Stimulated activated naive CD4-positive, alpha-beta T cell (primary cell): ENCODE results near the gene PDCD1LG2.
"Not testable (repeated sequence)": the region's sequence is repeated elsewhere in the genome, so short reads cannot be mapped to it uniquely, and the experiment has no call there.

Source experiments
- DNase-seq, 6 experiments: peaks; one replicate each; lab custom pipeline; 2025; lab: John Stamatoyannopoulos, UW

Gene PDCD1LG2

GRCh38 chr9:5493679-5494511 is 16.4 kb upstream of the PDCD1LG2 start:
- no peak for DNase-seq

GRCh38 chr9:5494765-5495164 is 15.6 kb upstream of the PDCD1LG2 start:
- not testable (repeated sequence) for DNase-seq

- DNase-seq = no peak
Observed at GRCh38 chr9:5499157-5499556, 11.2 kb upstream of the PDCD1LG2 start.

GRCh38 chr9:5499889-5500398 is 10.4 kb upstream of the PDCD1LG2 start:
- no peak for DNase-seq

- DNase-seq = no peak
Observed at GRCh38 chr9:5500441-5501235, 9.7 kb upstream of the PDCD1LG2 start.

- no peak for DNase-seq
Observed at GRCh38 chr9:5502553-5502952, 7.8 kb upstream of the PDCD1LG2 start.

DNA sequence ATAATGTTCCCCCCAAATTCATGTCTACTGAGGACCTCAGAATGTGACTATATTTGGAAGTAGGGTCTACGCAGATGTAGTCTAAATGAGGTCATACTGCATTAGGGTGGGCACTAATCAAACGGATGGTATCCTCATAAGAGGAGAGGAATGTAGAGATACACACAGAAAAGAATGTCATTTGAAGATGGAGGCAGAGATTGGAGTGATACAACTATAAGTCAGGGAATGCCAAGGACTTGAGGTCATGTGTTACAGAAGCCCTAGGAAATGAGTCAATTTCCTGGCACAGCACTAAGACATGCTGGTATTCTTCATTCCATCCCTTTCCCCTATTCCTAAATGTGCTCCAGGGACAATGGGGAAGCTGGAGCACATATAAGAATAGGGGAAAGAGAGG is 758 bp upstream of the PDCD1LG2 start:
- no peak for DNase-seq

GRCh38 chr9:5510989-5511388 is 658 bp downstream of the PDCD1LG2 start:
- no peak for DNase-seq

GRCh38 chr9:5511476-5511875 is 1.1 kb downstream of the PDCD1LG2 start:
- DNase-seq = no peak

DNA sequence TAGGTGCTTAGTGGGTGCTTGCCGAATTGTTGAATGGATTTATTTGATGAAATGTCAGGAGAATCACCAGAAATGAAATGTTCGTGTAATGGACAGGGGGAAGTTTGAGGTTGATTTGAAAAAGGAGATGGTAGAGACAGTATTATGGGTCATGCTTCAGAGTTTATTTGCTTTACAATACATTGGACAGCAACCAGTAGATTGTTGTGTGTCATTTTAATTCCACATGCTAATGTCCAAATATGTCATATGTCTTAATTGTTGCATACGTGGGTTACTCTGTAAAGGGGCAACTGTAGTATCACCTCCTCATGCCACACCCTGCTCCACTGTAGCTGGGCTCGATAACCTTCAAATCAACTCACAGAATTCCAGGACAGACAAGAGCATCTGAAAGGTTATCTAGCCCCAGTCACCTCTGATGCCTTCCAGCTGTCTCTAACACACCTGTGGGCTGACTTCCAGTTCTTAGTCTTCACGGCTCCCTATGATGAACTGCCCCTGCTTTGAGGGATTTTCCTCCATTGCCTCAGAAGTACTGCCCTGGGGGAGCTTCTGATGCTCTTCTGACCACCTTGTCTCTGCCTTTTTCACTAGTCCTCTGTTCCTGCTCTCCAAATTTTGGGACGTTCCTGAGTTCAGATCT is 1.7 kb downstream of the PDCD1LG2 start:
- no peak for DNase-seq

GRCh38 chr9:5512658-5513452 is 2.5 kb downstream of the PDCD1LG2 start:
- no peak for DNase-seq

DNA sequence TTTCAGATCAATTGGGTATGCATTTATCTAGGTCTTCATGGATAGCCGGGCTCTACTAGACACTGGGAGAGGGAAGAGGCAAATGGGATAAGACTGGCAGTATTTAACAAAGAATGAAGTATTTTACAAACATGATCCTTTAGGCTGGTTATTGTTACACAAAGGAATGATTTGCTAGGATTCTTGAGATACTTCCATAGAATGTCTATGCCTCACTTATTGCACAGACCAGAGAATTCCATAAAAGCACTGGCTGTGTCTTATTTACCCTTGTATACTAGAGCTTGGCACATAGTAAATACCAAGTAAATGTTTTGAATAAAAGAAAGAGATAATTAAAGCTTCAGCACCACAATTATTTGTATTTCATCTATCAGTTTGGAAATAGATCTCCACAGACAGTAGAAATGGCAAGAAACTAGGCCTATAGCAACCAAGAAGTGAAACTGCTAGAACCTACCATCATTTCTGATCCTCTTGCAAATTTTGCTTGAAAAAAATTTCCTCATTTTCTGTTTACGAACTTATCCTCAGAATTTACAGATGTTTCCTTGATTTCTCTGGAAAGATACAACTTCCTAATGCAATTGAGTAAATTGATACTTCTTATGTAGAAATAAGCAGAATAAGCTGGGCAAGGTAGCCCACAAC is 3.8 kb downstream of the PDCD1LG2 start:
- no peak for DNase-seq

DNA sequence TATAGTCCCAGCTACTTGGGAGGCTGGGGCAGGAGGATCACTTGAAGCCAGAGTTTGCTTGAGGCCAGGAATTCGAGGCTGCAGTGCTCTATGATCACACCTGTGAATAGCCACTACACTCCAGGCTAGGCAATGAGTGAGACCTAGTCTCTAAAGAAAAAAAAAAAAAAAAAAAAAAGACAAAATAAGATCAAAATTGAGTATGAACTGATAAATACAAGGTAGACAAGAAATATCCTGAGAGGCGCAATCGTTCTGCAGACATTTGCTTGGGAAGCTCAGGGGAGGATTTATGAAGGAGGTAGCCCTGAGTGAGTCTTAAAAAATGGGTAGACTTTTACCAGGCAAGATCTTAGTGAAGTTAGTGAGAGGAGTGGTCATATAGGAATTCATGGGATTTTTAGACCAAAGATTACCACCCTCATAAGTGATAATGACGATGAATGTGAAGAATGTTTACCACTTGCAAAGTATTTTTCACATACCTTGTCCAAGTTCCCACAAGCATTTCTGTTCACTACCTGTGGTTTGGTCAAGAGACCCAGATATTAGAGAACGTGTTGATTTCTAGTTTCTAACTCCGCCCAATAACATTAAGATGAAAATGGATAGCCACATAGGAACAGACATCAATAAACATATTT is 4.4 kb downstream of the PDCD1LG2 start:
- no peak for DNase-seq

GRCh38 chr9:5515261-5515650 is 4.9 kb downstream of the PDCD1LG2 start:
- DNase-seq = no peak

DNA sequence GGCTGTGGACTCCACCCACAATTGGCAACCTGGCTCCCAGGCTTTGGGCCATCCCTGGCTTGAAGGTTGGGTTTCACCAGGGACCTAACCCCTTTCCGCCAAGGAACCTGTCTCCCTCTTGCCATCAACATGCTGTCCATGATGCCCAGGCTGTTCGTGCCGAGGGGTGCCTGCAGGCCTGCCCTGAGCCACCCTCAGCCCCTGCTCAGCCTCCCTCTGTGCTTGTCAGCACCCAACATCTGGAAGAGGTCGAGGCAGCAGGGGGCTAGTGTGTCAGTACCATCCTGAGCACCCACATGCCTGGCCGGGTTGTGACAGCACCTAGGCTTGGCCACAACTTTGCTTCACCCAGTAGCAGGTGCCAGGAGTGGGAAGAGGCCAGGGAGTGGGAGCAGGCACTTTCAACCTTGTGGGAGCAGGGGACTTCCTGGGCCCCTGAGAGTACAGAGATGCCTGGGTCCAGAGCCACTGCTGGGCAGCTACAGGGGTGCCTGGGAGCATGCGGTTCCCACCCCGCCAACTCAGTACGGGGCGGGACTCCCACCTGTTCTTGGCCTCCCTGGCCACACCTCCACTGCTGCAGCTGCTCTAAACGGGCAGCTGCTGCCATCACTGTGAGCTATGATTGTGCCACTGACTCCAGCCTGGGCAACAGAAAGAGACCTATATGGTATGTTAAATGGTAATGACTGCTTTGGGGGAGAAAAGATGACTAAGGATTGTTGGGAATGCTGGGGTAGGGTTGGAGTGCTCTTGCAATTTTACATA is 6.3 kb downstream of the PDCD1LG2 start:
- DNase-seq = no peak

- DNase-seq = no peak
Observed at GRCh38 chr9:5518171-5518936, 8.0 kb downstream of the PDCD1LG2 start.

DNA sequence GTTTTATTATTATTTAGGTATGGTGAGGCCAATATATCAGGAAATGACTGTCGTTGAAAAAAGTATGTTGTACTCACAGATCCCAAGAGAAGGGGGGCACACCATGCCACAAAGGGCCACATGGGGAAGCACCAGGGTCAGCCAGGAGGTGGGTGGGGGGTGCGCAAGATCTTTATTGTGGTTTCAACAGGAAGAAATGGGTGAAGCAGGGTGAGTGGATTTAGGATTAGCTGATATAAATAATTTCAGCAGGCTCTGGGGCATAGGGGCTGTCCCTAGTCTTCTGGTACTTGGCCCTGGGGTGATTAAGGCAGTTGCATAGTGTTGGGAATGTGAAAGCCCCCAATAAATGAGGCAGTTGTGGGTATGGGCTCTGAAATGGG is 8.6 kb downstream of the PDCD1LG2 start:
- DNase-seq = no peak

GRCh38 chr9:5524090-5524489 is 13.8 kb downstream of the PDCD1LG2 start:
- no peak for DNase-seq

DNA sequence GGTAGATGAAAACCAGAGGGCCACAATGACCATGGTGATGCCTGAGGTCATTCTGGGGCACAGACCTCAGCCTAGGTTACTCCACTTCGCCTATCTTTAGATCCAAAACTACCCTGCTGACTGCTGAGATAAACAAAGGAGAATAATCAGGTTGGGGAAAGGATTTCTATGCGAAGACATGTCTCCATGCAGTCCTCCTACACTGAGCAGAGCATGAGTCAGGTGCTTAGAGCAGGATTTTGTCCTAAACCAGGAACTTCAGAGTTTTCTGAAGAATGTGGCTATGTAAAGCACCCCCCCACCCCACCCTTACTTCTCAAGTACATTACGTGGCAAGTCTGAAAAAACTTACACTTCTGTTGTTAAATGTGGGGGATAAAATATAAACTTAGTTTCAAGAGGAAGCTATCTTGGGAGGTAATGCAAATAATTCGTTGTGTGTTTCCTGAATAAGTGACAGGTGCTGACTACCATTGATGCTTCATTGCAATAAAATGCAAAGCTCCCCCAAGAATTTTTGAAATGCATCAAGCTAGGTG is 19.4 kb downstream of the PDCD1LG2 start:
- no peak for DNase-seq
